HG03439 (cell line): ENCODE data around the gene ASXL2.
"Not testable (repeated sequence)": the region's sequence is repeated elsewhere in the genome, so short reads cannot be mapped to it uniquely, and the experiment has no call there.

Source experiments
- ATAC-seq: cut with Tn5 transposase; IDR thresholded peaks from one replicate; pipeline ENCODE4 v1.9.1; 2021; ENCODE audit warnings: mild to moderate bottlenecking, moderate library complexity; ENCODE audit not compliant: unreplicated experiment

ASXL2 gene

DNA sequence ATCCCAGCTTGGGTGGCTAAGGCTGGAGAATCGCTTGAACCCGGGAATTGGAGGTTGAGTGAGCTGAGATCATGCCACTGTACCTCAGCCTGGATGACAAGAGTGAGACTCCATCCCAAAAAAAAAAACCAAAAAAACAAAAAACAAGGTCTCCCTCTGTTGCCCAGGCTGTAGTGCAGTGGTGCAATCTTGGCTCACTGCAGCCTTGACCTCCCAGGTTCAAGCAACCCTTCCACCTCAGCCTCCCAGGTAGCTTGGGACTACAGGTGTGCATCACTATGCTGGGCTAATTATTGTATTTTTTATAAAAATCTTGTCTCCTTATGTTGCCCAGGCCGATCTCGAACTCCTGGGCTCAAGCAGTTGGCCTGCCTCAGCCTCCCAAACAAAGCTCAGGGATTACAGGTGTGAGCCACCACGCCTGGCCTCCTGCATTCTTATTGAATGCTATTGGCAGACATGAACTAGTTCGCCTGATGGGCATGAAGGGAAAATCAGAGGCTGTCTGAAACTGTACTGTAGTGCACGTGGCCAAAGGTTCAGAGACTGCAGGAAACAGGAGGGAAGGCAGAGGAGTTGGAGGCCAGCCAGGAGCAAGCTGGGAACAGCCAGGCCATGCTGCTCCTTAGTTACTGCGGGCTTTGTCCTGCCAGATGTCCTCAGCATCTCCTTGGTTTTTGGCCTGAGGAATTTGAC, 16.0 kb upstream of the ASXL2 start:
- ATAC-seq = no peak

DNA sequence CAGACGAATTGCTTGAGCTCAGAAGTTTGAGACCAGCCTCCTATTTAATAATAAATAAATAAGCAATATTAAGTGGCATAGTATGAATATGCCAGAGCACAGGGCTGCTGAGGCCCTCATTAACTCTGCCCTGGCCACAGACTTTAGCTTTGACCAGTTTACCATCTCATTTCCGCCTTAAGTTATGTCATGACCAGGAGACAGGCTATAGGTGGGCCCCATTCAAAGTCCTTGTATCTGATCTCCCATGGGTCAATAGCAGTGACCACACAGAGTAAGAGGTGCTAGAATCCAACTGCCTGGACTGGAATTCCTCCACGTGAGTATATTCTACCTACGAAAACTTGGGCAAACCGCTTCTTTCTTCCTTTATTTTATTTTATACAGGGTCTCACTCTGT, 13.4 kb upstream of the ASXL2 start:
- ATAC-seq = no peak

DNA sequence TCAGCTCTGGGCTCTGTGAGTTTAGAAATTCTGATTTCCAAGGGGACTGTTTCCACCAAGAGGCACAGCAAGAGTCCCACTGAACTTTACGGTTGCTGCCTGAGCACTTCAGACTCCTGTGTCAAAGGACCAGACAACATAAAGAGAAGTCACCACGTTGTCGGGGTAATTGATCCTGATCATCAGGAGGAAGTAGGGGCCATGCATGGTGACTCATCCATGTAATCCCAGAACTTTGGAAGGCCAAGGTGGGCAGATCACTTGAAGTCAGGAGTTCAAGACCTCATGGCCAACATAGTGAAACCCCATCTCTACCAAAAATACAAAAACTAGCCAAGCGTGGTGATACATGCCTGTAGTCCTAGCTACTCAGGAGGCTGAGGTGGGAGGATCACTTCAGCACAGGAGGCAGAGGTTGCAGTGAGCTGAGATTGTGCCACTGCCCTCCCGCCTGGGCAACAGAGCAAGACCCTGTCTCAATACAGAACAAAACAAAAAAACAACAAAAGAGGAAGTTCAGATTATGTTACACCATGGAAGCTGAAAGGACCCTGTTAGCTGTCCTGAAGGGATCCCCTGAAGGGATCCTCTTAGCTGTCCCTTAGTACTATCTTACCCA, 9.4 kb upstream of the ASXL2 start:
- no peak for ATAC-seq

DNA sequence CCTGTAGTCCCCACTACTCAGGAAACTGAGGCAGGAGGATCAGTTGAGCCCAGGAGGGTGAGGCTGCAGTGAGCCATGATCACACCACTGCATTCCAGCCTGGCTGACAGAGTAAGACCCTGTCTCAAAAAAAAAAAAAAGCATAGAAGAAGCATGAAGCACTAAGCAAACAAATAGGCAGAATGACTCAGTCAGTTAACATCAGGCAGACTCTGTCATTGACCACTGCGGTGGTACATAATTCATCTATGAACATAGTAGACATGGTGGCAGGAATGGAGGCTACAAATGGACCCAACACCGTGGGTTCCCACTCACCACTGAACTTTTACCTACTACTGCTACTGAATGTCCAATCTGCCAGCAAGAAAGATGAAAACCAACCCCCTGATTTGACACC, 7.6 kb upstream of the ASXL2 start:
- no peak for ATAC-seq

DNA sequence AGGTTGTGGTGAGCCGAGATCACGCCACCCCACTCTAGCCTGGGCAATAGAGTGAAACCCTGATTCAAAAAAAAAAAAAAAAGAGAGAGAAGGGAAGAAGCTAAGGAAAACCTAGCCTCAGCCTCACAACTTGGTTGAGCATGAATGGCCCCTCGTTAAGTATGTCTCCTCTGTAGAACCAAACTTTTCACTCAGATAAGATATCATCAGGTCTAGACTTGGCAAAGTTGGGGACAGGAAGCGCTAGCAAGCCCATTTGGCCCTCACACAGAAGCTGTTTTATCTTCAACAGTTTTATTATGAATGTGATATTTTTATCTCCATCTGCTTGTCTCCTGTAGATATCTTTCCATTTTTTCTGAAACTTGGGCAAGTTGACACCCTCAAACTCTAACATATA, 3.5 kb upstream of the ASXL2 start:
- ATAC-seq = no peak

DNA sequence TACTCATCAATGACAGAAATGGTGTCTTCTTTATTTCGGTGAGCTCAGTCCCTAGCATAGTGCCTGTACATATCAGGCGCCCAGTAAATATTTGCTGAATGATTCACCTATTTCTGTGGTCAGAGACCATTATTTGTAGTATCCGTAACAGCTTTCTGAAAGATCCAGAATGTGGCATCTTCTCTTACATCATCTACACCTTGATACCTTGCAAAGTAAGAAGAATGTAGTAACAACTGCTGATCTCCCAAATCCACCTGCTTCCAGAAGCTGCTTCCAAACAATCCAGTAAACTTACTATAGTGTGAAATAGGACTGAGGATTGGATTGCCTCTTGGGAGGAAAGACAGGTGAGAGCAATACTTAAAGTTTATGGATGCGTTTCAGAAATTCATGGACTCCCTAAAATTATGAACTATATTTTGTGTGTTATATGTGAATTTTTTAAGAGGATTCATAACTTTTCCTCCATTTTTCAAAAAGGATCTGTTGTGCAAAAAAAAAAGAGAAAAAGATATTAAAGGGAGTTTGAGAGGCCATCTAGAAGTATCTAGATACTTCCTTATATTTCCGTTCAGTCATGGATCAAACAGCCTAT, 945 bp upstream of the ASXL2 start:
- no peak for ATAC-seq

DNA sequence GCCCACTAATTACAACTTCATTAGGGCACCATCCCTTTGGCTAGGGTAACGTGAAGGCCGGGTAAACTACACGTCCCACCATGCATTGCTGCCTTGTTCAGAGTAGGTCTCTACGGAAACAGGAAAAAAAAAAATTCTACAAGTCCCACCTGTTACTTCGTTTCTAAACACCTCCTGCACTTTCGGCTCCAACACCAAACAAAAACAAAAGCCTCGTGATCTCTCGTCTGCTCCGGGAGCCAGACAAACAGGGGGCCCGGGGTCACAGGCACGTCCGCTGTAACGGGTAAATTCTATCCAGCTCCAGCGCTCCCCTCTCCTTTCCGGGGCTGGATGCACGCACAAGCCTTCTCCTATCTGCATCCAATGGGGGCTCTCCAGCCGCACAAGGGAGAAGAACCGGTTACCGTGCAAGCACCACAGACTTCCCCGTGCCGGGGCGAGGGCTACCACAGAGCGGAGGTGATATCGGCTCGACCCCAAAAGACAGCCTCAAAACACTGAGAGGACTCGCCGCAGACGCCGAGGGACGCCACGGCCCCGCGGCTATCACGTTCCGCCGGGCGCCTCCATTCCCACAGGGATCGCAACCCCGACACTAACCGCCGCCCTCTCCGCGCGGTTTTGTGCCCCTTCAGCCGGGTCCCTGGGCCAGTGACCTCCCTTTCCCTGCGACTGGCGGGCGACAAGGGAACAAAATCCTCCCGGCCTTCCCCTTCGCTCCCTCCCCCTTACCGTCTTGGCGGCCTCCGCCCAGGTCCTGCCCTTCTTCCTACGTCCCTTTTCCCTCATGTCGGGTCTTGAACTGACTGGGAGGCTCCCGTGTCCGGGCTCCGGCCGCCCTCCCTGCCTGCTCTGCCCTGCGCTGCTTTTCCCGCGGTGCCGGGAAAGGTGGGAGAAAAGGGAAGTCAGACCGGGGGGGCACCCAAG, 591 bp downstream of the ASXL2 start:
- peak; percentile 47 for ATAC-seq

DNA sequence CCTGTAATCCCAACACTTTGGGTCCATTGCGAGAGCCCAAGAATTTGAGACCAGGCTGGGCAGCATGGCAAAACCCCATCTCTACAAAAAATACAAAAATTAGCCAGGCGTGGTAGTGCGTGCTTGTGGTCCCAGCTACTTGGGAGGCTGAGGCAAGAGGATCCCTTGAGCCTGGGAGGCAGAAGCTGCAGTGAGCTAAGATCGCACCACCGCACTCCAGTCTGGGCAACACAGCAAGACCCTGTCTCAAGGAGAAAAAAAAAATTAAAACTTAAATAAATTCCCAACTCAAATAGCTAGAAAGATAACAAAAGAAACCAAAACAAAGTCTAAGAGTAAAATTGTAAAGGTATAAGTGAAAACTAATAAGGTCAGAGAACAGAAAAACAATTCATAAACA, 6.2 kb downstream of the ASXL2 start:
- ATAC-seq = no peak

DNA sequence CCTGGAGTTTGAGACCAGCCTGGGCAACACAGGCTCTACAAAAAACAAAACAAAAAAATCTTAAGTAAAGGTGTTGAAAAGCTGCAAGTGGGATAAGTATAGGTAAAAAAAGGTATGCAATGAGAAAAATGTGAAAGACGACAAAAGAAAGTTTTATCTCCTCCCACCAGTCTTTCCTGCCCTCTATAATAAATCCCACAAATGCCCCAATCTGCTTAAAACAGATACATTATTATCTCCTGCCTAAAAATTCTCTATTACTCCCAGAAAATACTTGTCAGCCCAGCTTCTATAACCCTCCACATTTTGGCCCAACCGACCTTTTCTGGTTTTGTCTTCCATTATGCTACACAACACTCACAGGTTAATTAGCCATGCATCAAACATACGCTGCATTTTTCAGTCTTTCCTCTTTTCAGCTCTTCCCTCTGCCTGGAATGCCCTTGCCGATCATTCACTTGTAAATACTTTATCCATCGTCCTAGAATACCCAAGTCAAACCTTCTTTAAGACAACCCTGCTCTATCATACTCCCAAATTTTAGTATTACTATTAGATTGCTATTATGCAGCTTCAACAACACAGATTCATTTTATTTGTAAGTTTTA, 10.8 kb downstream of the ASXL2 start:
- ATAC-seq = no peak

DNA sequence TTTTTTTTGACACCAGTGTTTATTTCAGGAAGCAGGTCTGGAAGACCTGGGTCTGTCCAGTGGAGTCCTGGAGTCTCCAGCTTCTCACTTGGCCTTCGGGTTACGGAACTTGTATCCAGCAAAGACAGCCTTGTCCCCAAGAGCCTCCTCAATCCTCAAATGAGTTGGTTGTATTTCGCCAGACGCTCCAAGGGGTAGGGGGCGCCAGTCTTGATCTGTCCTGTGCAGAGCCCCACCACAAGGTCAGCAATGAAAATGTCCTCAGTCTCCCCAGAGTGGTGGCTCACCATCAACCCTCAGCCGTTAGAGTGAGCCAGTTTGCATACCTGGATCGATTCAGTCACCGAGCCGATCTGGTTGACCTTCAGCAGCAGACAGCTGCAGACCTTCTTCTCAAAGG, 21.9 kb downstream of the ASXL2 start:
- no peak for ATAC-seq

DNA sequence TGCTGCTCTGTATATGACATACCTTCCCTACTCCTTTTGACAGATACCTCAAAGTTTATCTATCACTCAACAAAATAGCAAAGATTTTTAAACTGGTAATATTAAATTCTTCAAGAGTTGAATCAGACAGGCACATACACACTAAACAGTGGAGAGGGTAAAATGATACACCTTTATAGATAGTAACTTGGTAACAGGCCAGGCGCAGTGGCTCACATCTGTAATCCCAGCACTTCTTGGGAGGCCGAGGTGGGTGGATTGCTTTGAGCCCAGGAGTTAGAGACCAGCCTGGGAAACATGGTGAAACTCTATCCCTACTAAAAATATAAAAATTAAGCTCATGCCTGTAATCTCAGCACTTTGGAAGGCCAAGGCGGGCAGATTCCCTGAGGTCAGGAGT, 23.2 kb downstream of the ASXL2 start:
- no peak for ATAC-seq

DNA sequence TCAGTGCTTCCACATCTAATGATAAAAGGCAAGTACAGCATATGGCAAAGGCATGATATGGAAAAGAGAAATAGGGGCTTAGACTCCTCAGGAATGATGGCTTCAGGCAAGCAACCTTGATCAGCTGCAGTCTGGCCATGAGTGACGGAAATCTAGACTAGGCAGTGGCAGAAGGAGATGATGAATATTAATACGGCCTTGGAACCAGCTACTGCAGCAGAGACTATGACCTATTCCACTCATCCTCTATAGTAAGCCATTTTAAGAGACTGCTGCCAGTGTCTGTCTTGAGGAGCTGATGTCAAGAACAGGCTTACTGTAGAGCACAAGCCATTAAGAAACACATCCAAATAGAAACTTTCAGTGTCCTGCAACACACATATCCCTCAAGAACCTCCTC, 23.7 kb downstream of the ASXL2 start:
- no peak for ATAC-seq

DNA sequence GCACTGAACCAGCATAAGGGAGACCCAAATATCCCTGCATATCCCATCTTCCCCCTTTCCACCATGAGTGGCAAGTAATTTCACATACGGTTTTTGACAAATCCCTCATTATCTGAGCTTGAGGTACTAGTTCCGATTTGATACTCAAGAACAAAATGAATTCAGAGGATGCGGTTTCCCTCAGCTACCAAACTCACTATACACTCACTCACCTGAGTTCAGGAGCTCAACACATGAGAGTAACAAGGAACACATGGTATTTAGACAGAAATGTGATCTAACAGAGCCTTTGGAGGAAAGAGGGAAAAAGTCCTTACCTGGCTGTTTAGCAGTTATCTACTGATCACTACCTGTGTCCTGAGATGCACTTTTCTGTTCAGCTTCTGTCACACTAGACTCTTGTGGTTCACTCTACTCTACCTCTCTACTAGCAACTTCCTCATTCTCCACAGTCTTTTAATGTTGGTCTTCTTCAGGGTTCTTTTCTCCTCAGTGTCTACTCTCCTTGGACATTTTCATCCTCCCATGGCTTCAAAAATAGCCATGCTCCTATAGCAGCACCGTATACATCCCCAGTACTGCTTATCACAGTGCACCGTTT, 25.1 kb downstream of the ASXL2 start:
- ATAC-seq = no peak

DNA sequence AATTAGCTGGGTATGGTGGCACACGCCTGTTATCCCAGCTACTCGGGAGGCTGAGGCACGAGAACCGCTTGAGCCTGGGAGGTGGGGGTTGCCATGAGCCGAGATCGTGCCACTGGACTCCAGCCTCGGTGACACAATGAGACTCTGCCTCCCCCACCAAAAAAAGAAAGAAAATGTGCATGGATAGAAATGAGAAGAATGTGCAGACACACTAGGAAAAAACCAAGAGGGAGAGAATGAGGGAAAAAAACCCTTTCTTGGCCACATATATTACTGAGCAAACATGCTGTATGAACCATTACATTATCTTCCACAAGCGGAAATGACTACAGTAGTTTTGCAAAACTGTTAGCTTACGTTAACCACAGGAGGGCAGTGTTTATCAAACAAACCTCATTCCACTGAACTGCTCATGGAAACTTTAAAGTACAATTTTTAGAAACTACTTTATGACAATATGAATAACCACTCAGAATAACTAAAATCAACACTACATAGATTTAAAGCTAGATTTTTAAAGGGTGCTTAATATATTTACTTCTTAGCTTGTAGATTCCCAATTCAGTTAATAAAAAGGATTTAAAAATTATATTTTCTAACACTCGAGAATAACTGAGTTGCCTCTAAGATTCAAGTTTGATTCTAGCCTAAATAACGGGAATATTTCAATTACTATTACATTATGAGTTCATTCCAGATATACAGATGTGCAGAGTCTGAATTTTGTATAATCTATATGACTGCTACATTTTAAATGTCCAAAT, 26.4 kb downstream of the ASXL2 start:
- peak; percentile 81 for ATAC-seq

DNA sequence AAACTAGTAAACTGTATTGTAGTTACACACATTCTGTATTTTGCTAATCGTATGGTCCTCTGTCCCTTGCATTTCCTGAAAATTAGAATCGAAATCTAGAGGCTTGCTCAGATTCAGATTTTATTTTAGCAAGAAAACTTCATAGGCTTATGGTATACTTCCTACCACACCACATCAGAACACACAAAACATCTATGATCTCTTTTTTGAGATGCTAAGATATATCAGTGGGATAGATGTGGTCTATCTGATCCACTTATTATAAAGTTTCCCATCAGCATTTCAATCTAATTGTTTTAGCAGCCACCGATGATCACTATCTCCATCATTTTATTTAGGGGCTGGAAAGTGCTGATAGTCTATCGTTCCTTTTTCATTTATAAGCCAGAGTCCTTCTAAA, 27.9 kb downstream of the ASXL2 start:
- ATAC-seq = not testable (repeated sequence)

DNA sequence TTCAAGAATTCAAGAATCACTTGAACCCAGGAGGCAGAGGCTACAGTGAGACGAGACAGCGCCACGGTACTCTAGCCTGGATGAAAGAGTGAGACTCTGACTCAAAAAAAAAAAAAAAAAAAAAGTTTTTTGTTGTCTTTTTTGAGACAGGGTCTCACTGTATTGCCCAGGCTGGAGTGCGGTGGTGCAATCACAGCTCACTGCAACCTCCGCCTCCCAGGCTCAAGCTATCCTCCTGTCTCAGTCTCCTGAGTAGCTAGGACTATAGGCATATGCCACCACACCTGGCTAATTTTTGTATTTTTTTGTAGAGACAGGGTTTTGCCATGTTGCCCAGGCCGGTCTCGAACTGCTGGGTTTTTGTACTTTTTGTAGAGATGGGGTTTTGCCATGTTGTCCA, 28.9 kb downstream of the ASXL2 start:
- not testable (repeated sequence) for ATAC-seq

DNA sequence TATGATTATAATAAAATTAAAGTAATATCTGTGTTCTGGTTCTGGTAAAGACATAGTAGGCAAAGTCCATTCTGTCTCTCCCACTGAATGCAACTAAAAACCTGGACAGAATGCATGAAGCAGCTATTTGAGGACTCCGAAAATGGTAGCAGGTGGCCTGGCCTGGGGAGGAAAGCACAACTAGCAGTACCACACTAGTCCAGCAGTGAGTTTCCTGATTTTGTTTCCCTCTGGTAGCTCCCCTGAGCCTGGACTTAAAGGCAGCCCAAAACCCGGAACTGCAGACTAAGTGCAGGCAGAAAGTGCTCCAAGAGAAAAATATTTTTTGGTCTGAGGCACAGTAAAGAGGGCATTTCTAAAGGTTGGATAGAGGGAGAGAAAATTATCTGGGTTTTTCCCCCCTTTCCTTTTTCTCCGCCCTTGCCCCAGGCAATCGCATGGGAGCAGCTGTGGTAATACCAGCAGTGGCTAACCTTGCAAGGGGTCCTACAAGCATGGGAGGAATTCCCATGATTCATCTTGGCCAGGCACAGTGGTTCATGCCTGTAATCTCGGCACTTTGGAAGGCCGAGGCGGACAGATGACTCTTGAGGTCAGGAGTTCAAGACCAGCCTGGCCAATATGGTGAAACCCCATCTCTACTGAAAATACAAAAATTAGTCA, 32.3 kb downstream of the ASXL2 start:
- ATAC-seq = no peak

DNA sequence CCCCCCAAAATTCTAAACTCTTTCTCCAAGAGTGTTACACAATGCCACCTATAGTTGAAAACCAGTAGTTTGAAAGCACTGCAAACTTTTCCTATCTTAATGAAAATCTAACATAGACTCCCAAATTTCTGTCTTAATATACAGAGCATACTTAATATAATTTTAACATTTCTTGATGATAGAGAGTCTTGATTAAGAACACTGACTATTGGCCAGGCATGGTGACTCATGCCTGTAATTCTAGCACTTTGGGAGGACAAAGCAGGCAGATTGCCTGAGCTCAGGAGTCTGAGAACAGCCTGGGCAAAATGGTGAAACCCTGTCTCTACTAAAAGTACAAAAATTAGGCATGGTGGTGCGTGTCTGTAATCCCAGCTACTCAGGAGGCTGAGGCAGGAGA, 34.2 kb downstream of the ASXL2 start:
- ATAC-seq = no peak

DNA sequence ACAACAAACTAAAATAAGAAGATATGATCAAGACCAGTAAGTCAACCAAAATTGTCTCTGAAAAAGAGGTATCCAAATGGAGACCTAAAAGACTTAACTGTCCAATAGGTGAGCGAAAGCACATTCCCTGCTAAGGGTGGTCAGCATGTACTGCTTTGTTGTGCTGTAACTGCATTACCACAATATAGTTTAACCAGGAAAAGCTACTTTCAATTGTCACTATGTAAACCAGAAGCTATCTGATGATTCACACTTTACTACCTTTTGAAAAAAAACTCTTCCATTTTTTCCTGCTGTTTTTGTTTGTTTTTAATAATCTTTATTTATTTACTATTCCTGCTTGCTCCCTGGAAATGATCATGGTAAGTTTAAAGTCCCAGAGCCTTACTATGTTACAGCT, 36.1 kb downstream of the ASXL2 start:
- ATAC-seq = no peak
